PC-3 (cell line): ENCODE data around the gene FAM83D. TPM values are rescaled to one million over a fixed set of nuclear protein-coding genes. Genes with fewer than 3 reads are reported as not detected.

Experiments
- ATAC-seq: fragments of 200-7000 bp; cut with Tn5 transposase; 2 replicates; pipeline ENCODE4 v1.9.1; 2020; ENCODE audit warnings: mild to moderate bottlenecking, moderate library complexity
- BruUV-seq: library from RNA; stranded (reverse); fragments of 400-500 nt; replicated peaks from 2 replicates; lab custom pipeline; 2021; lab: Mats Ljungman, UMichigan
- CTCF ChIA-PET: fragments of 300-600 bp; sonication (Branson Sonifier 250); formaldehyde crosslinking; loops from one replicate; lab custom pipeline; 2022; ENCODE audit warnings: antibody characterized with exemption; lab: Charles Lee
- POLR2A ChIA-PET: fragments of 300-600 bp; sonication (Branson Sonifier 250); formaldehyde crosslinking; loops from one replicate; lab custom pipeline; 2022; ENCODE audit warnings: antibody characterized with exemption; ENCODE audit not compliant: unreplicated experiment; lab: Charles Lee
- DNase-seq: peaks from one replicate; pipeline ENCODE4 v3.0.0-alpha.2; 2015
- H2AFZ ChIP-seq: fragments of 300-600 bp; sonication (generic); 2 replicates; pipeline ENCODE4 v1.6.0; 2016; ENCODE audit warnings: antibody characterized with exemption, low read length
- H3F3A ChIP-seq: fragments of 300-600 bp; sonication (generic); one replicate; pipeline ENCODE4 v1.6.0; 2017; ENCODE audit warnings: antibody characterized with exemption, low read length, control low read depth, mild to moderate bottlenecking; ENCODE audit not compliant: unreplicated experiment
- H3K27ac ChIP-seq: fragments of 300-600 bp; sonication (generic); 2 replicates; pipeline ENCODE4 v1.5.1; 2016; ENCODE audit warnings: mild to moderate bottlenecking, low read length
- H3K27me3 ChIP-seq: fragments of 300-600 bp; sonication (generic); 2 replicates; pipeline ENCODE4 v1.6.1; 2016; ENCODE audit warnings: low read length, mixed read lengths
- H3K36me3 ChIP-seq: fragments of 300-600 bp; sonication (generic); 2 replicates; pipeline ENCODE4 v1.6.1; 2016; ENCODE audit warnings: low read depth, mixed run types, low read length, mixed read lengths
- H3K4me1 ChIP-seq: fragments of 300-600 bp; sonication (generic); 2 replicates; pipeline ENCODE4 v1.5.1; 2016; ENCODE audit warnings: low read length; ENCODE audit not compliant: insufficient read depth
- H3K4me2 ChIP-seq: fragments of 300-600 bp; sonication (generic); 2 replicates; pipeline ENCODE4 v1.6.0; 2016; ENCODE audit warnings: low read length
- H3K4me3 ChIP-seq: fragments of 300-600 bp; sonication (generic); 2 replicates; pipeline ENCODE4 v1.5.1; 2016; ENCODE audit warnings: mild to moderate bottlenecking, low read length, mixed read lengths
- H3K79me2 ChIP-seq: fragments of 300-600 bp; sonication (generic); 2 replicates; pipeline ENCODE4 v1.6.1; 2017; ENCODE audit warnings: low read length, mixed read lengths
- H3K9ac ChIP-seq: fragments of 300-600 bp; sonication (generic); 2 replicates; pipeline ENCODE4 v1.6.0; 2016; ENCODE audit warnings: mild to moderate bottlenecking, low read length
- H3K9me2 ChIP-seq: fragments of 300-600 bp; sonication (generic); replicated peaks from 2 replicates; pipeline ENCODE4 v1.6.1; 2016; ENCODE audit warnings: mixed run types, low read length, mixed read lengths
- H3K9me3 ChIP-seq: fragments of 300-600 bp; sonication (generic); 2 replicates; pipeline ENCODE4 v1.6.1; 2016; ENCODE audit warnings: low read length, mixed read lengths
- H4K20me1 ChIP-seq: fragments of 300-600 bp; sonication (generic); 2 replicates; pipeline ENCODE4 v1.6.1; 2016; ENCODE audit warnings: low read length, mixed read lengths
- CTCF ChIP-seq: fragments of 300-600 bp; sonication (generic); conservative IDR thresholded peaks from 2 replicates; pipeline ENCODE4 v1.5.1; 2017; ENCODE audit warnings: antibody characterized with exemption, low read depth, mild to moderate bottlenecking, low read length
- EZH2 ChIP-seq: fragments of 300-600 bp; sonication (generic); IDR thresholded peaks from one replicate; pipeline ENCODE4 v1.6.1; 2017; ENCODE audit warnings: antibody characterized with exemption, mild to moderate bottlenecking, low read length; ENCODE audit not compliant: unreplicated experiment
- EZH2phosphoT487 ChIP-seq: fragments of 300-600 bp; sonication (generic); IDR thresholded peaks from 2 replicates; pipeline ENCODE4 v1.6.1; 2018; ENCODE audit warnings: mild to moderate bottlenecking, antibody characterized with exemption, low read length, borderline replicate concordance
- intact Hi-C: fragments of 100-400 bp; cut with micrococcal nuclease; formaldehyde crosslinking; loops from 2 replicates; pipeline ENCODE4 v1.9.0; 2023
- total RNA-seq: library from RNA; depleted of rRNA; stranded (reverse); fragments of >200 nt; gene quantifications from 2 replicates; pipeline ENCODE4 v1.2.3, GENCODE V29; 2014

FAM83D gene
- total RNA-seq, 1 experiment from 2014 or later = 69.6 TPM

- ChIA-PET POLR2A (no interaction called here), CTCF (interaction anchor here (0.6 kb wide), 1 partner anchor 1706 kb away, joined by 5 read pairs; no protein-coding TSS in a partner anchor)
- peaks cover 32% of the 10 kb centered on the region for H3K4me1 ChIP-seq
- TF ChIP-seq EZH2phosphoT487 (no peak), CTCF (no peak), EZH2 (no peak)
- no peak for ATAC-seq
- no peaks in the 10 kb centered on the region for H3K9me3 ChIP-seq
- H3F3A ChIP-seq = no peaks in the 10 kb centered on the region
- peak; percentile 21 for DNase-seq
- no peaks in the 10 kb centered on the region for H3K27me3 ChIP-seq
- 0 out of 2 replicates have a peak, but pooled peaks cover 3% of the 10 kb centered on the region for H3K79me2 ChIP-seq
- H4K20me1 ChIP-seq = no peaks in the 10 kb centered on the region
- no TSS peak for BruUV-seq
- no peak overlapping the region; the same call in 1 of the 2 replicates for H3K9ac ChIP-seq
- no peak overlapping the region for H3K4me3 ChIP-seq
- peak overlapping the region; percentile 46 for H3K4me2 ChIP-seq
- H3K9me2 ChIP-seq = no peaks in the 10 kb centered on the region
- peaks cover 3% of the 10 kb centered on the region for H3K36me3 ChIP-seq
- intact Hi-C loops = no loop called here
- no peak overlapping the region for H2AFZ ChIP-seq
- peak overlapping the region; percentile 66 for H3K27ac ChIP-seq
Observed at GRCh38 chr20:38985060-38985459, 58.8 kb downstream of the FAM83D start.

GRCh38 chr20:38985603-38986170 is 59.5 kb downstream of the FAM83D start:
- Histone ChIP-seq H4K20me1 (no peaks in the 10 kb centered on the region), H3K4me2 (peak overlapping the region; percentile 46), H3K9me2 (no peaks in the 10 kb centered on the region), H2AFZ (no peak overlapping the region), H3K27me3 (no peaks in the 10 kb centered on the region), H3K27ac (peak overlapping the region; percentile 66), H3K9me3 (no peaks in the 10 kb centered on the region), H3K36me3 (peaks cover 4% of the 10 kb centered on the region), H3K9ac (no peak overlapping the region; the same call in 1 of the 2 replicates), H3K4me3 (no peak overlapping the region), H3K4me1 (peaks cover 32% of the 10 kb centered on the region), H3K79me2 (0 out of 2 replicates have a peak, but pooled peaks cover 3% of the 10 kb centered on the region), H3F3A (no peaks in the 10 kb centered on the region)
- ATAC-seq = peak; percentile 17; the same call in 1 of the 2 replicates
- no TSS peak for BruUV-seq
- TF ChIP-seq EZH2phosphoT487 (no peak), EZH2 (no peak), CTCF (no peak)
- ChIA-PET CTCF (interaction anchor here (0.6 kb wide), 1 partner anchor 1707 kb away, joined by 5 read pairs; no protein-coding TSS in a partner anchor), POLR2A (interaction anchor here (0.7 kb wide), 1 partner anchor 1691 kb away, joined by 6 read pairs; no protein-coding TSS in a partner anchor)
- intact Hi-C loops = no loop called here
- peak; percentile 42 for DNase-seq

GRCh38 chr20:38986663-38987062 is 60.4 kb downstream of the FAM83D start:
- H3K27me3 ChIP-seq = no peaks in the 10 kb centered on the region
- H3K4me2 ChIP-seq = no peak overlapping the region
- peaks cover 26% of the 10 kb centered on the region for H3K4me1 ChIP-seq
- H3K36me3 ChIP-seq = peaks cover 6% of the 10 kb centered on the region
- DNase-seq (no peak), ATAC-seq (no peak)
- H3K27ac ChIP-seq = no peak overlapping the region
- TF ChIP-seq EZH2phosphoT487 = no peak
- no peak for TF ChIP-seq EZH2
- TF ChIP-seq CTCF = no peak
- H4K20me1 ChIP-seq = no peaks in the 10 kb centered on the region
- intact Hi-C loops = no loop called here
- no peak overlapping the region for H3K4me3 ChIP-seq
- BruUV-seq = no TSS peak
- POLR2A ChIA-PET = no interaction called here
- H3K9me2 ChIP-seq = no peaks in the 10 kb centered on the region
- no peaks in the 10 kb centered on the region for H3F3A ChIP-seq
- H3K9ac ChIP-seq = no peak overlapping the region
- no peak overlapping the region for H2AFZ ChIP-seq
- CTCF ChIA-PET = no interaction called here
- H3K79me2 ChIP-seq = 0 out of 2 replicates have a peak, but pooled peaks cover 3% of the 10 kb centered on the region
- no peaks in the 10 kb centered on the region for H3K9me3 ChIP-seq
